Measurements from ENCODE around the gene RTN4.

DNA sequence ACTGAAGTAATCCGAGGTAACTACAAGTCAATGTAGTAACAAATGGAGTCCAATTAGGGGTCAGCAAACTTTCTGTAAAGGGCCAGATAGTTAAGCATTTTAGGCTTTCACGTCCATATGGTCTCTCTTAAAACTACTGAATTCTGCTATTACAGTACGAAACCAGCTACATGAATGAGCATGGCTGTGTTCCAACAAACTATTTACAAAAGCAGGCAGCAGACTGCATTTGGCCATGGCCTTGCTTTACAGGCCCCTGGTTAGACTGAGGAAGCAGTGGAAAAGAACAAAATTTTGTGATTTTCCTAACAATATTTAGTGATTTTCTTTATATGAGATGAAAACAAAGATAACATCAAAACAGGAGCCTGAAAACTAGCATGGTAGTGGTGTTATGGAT lies 64.0 kb downstream of the RTN4 start:
- TF ChIP-seq POLR2A (IDR thresholded peaks at IDR 0.05): no peak
- TF ChIP-seq, protein P1, sequence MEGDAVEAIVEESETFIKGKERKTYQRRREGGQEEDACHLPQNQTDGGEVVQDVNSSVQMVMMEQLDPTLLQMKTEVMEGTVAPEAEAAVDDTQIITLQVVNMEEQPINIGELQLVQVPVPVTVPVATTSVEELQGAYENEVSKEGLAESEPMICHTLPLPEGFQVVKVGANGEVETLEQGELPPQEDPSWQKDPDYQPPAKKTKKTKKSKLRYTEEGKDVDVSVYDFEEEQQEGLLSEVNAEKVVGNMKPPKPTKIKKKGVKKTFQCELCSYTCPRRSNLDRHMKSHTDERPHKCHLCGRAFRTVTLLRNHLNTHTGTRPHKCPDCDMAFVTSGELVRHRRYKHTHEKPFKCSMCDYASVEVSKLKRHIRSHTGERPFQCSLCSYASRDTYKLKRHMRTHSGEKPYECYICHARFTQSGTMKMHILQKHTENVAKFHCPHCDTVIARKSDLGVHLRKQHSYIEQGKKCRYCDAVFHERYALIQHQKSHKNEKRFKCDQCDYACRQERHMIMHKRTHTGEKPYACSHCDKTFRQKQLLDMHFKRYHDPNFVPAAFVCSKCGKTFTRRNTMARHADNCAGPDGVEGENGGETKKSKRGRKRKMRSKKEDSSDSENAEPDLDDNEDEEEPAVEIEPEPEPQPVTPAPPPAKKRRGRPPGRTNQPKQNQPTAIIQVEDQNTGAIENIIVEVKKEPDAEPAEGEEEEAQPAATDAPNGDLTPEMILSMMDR (IDR thresholded peaks at IDR 0.05): no peak
